ENCODE measurements around the gene MUC3A. TPM values are rescaled to one million over a fixed set of nuclear protein-coding genes. Genes with fewer than 3 reads are reported as not detected.
"Not testable (repeated sequence)": the region's sequence is repeated elsewhere in the genome, so short reads cannot be mapped to it uniquely, and the experiment has no call there.

MUC3A gene
- total and polyA plus RNA-seq, 3 experiments from 2014 or later, result not detected

- Histone ChIP-seq H3K4me1 (ENCODE audit: insufficient read depth, low read length) (no peaks in the 10 kb centered on the region), H3K27me3 (ENCODE audit: insufficient read depth, low read length, poor library complexity, severe bottlenecking) (no peaks in the 10 kb centered on the region), H3K9me3 (ENCODE audit: low read length) (no peaks in the 10 kb centered on the region), H3K27ac (ENCODE audit: low read depth, low read length) (no peak overlapping the region), H3K4me3 (ENCODE audit: low read length) (no peak overlapping the region), H3K36me3 (ENCODE audit: insufficient read depth, low read length) (no peaks in the 10 kb centered on the region)
- H3K27ac Mint-ChIP-seq, result no peak overlapping the region
- no peaks in the 10 kb centered on the region for H3K4me1 Mint-ChIP-seq
- H3K27me3 Mint-ChIP-seq, result peaks cover 0 to 4% of the 10 kb centered on the region in 2 donors
- H3K9me3 Mint-ChIP-seq, result no peaks in the 10 kb centered on the region
- no peaks in the 10 kb centered on the region for H3K36me3 Mint-ChIP-seq
- no peak overlapping the region for H3K4me3 Mint-ChIP-seq
- CTCF ChIA-PET, result no interaction called here
- POLR2A ChIA-PET, result no interaction called here
- DNase-seq, result no peak
These were observed 34.3 kb downstream of the MUC3A start for GRCh38 chr7:100983451-100984187.

- H3K9me3 ChIP-seq (ENCODE audit: low read length); POLR2A ChIA-PET; H3K27ac ChIP-seq (ENCODE audit: low read depth, low read length); H3K36me3 ChIP-seq (ENCODE audit: insufficient read depth, low read length); DNase-seq; H3K4me1 Mint-ChIP-seq; H3K27me3 Mint-ChIP-seq; H3K4me3 ChIP-seq (ENCODE audit: low read length); CTCF ChIA-PET; H3K9me3 Mint-ChIP-seq; H3K27me3 ChIP-seq (ENCODE audit: insufficient read depth, low read length, poor library complexity, severe bottlenecking); H3K4me1 ChIP-seq (ENCODE audit: insufficient read depth, low read length); H3K4me3 Mint-ChIP-seq; H3K27ac Mint-ChIP-seq; H3K36me3 Mint-ChIP-seq: not testable (repeated sequence)
These were observed 35.0 kb downstream of the MUC3A start for GRCh38 chr7:100984241-100984918.

- H3K36me3 ChIP-seq (ENCODE audit: insufficient read depth, low read length); POLR2A ChIA-PET; H3K4me3 Mint-ChIP-seq; CTCF ChIA-PET; H3K9me3 Mint-ChIP-seq; H3K27me3 ChIP-seq (ENCODE audit: insufficient read depth, low read length, poor library complexity, severe bottlenecking); H3K27me3 Mint-ChIP-seq; H3K4me1 Mint-ChIP-seq; H3K36me3 Mint-ChIP-seq; H3K4me1 ChIP-seq (ENCODE audit: insufficient read depth, low read length); H3K9me3 ChIP-seq (ENCODE audit: low read length); H3K27ac ChIP-seq (ENCODE audit: low read depth, low read length); H3K27ac Mint-ChIP-seq; DNase-seq; H3K4me3 ChIP-seq (ENCODE audit: low read length): not testable (repeated sequence)
These were observed 35.9 kb downstream of the MUC3A start for GRCh38 chr7:100985033-100985797.

- Mint-ChIP-seq H3K4me3 (no peak overlapping the region), H3K4me1 (no peaks in the 10 kb centered on the region), H3K27me3 (peaks cover 0 to 4% of the 10 kb centered on the region in 2 donors), H3K27ac (no peak overlapping the region), H3K9me3 (no peaks in the 10 kb centered on the region), H3K36me3 (peaks cover 0 to 4% (median 0%) of the 10 kb centered on the region in 3 donors)
- POLR2A ChIA-PET, result no interaction called here
- DNase-seq, result no peak
- no peaks in the 10 kb centered on the region for H3K36me3 ChIP-seq (ENCODE audit: insufficient read depth, low read length)
- H3K27me3 ChIP-seq (ENCODE audit: insufficient read depth, low read length, poor library complexity, severe bottlenecking), result no peaks in the 10 kb centered on the region
- CTCF ChIA-PET, result no interaction called here
- no peak overlapping the region for H3K27ac ChIP-seq (ENCODE audit: low read depth, low read length)
- no peak overlapping the region for H3K4me3 ChIP-seq (ENCODE audit: low read length)
- H3K9me3 ChIP-seq (ENCODE audit: low read length), result no peaks in the 10 kb centered on the region
- H3K4me1 ChIP-seq (ENCODE audit: insufficient read depth, low read length), result no peaks in the 10 kb centered on the region
These were observed 42.3 kb downstream of the MUC3A start for GRCh38 chr7:100991631-100992030.

GRCh38 chr7:100992280-100992679 lies 42.9 kb downstream of the MUC3A start:
- H3K4me1 ChIP-seq (ENCODE audit: insufficient read depth, low read length); H3K27me3 Mint-ChIP-seq; CTCF ChIA-PET; H3K27ac ChIP-seq (ENCODE audit: low read depth, low read length); H3K9me3 Mint-ChIP-seq; H3K36me3 Mint-ChIP-seq; H3K4me3 Mint-ChIP-seq; H3K4me1 Mint-ChIP-seq; H3K27me3 ChIP-seq (ENCODE audit: insufficient read depth, low read length, poor library complexity, severe bottlenecking); DNase-seq; H3K27ac Mint-ChIP-seq; POLR2A ChIA-PET; H3K4me3 ChIP-seq (ENCODE audit: low read length); H3K9me3 ChIP-seq (ENCODE audit: low read length); H3K36me3 ChIP-seq (ENCODE audit: insufficient read depth, low read length): not testable (repeated sequence)

GRCh38 chr7:100994671-100995070 lies 45.3 kb downstream of the MUC3A start:
- CTCF ChIA-PET, H3K4me3 Mint-ChIP-seq, POLR2A ChIA-PET: not testable (repeated sequence)

GRCh38 chr7:100998530-100998929 lies 49.2 kb downstream of the MUC3A start:
- CTCF ChIA-PET; H3K27me3 ChIP-seq (ENCODE audit: insufficient read depth, low read length, poor library complexity, severe bottlenecking); H3K9me3 ChIP-seq (ENCODE audit: low read length); H3K27me3 Mint-ChIP-seq; H3K4me1 Mint-ChIP-seq; H3K27ac Mint-ChIP-seq; H3K27ac ChIP-seq (ENCODE audit: low read depth, low read length); H3K36me3 Mint-ChIP-seq; DNase-seq; H3K4me3 ChIP-seq (ENCODE audit: low read length); H3K4me1 ChIP-seq (ENCODE audit: insufficient read depth, low read length); POLR2A ChIA-PET; H3K9me3 Mint-ChIP-seq; H3K4me3 Mint-ChIP-seq; H3K36me3 ChIP-seq (ENCODE audit: insufficient read depth, low read length): not testable (repeated sequence)

More at GRCh38 chr7:100994671-100995070, 45.3 kb downstream of the MUC3A start:
- not testable (repeated sequence) for H3K9me3 Mint-ChIP-seq; H3K27me3 ChIP-seq (ENCODE audit: insufficient read depth, low read length, poor library complexity, severe bottlenecking); H3K9me3 ChIP-seq (ENCODE audit: low read length); H3K36me3 ChIP-seq (ENCODE audit: insufficient read depth, low read length); H3K27ac ChIP-seq (ENCODE audit: low read depth, low read length); H3K4me1 ChIP-seq (ENCODE audit: insufficient read depth, low read length); H3K27ac Mint-ChIP-seq; DNase-seq; H3K27me3 Mint-ChIP-seq; H3K4me1 Mint-ChIP-seq; H3K4me3 ChIP-seq (ENCODE audit: low read length); H3K36me3 Mint-ChIP-seq

GRCh38 chr7:100999334-100999733 lies 50.0 kb downstream of the MUC3A start:
- H3K27ac Mint-ChIP-seq; H3K27ac ChIP-seq (ENCODE audit: low read depth, low read length); DNase-seq; H3K4me1 Mint-ChIP-seq; H3K4me3 ChIP-seq (ENCODE audit: low read length); H3K36me3 Mint-ChIP-seq; H3K9me3 Mint-ChIP-seq; H3K36me3 ChIP-seq (ENCODE audit: insufficient read depth, low read length); H3K27me3 ChIP-seq (ENCODE audit: insufficient read depth, low read length, poor library complexity, severe bottlenecking); CTCF ChIA-PET; H3K4me1 ChIP-seq (ENCODE audit: insufficient read depth, low read length); H3K4me3 Mint-ChIP-seq; POLR2A ChIA-PET; H3K9me3 ChIP-seq (ENCODE audit: low read length); H3K27me3 Mint-ChIP-seq: not testable (repeated sequence)
